Fibroblast of the conjunctiva (primary cell): ENCODE results near the gene RBM33.
"Not testable (repeated sequence)": the region's sequence is repeated elsewhere in the genome, so short reads cannot be mapped to it uniquely, and the experiment has no call there.

ENCODE experiments used
- DNase-seq: peaks from one replicate; pipeline ENCODE4 v3.0.0-alpha.2; 2010; ENCODE audit warnings: low read depth

The RBM33 gene, protein sequence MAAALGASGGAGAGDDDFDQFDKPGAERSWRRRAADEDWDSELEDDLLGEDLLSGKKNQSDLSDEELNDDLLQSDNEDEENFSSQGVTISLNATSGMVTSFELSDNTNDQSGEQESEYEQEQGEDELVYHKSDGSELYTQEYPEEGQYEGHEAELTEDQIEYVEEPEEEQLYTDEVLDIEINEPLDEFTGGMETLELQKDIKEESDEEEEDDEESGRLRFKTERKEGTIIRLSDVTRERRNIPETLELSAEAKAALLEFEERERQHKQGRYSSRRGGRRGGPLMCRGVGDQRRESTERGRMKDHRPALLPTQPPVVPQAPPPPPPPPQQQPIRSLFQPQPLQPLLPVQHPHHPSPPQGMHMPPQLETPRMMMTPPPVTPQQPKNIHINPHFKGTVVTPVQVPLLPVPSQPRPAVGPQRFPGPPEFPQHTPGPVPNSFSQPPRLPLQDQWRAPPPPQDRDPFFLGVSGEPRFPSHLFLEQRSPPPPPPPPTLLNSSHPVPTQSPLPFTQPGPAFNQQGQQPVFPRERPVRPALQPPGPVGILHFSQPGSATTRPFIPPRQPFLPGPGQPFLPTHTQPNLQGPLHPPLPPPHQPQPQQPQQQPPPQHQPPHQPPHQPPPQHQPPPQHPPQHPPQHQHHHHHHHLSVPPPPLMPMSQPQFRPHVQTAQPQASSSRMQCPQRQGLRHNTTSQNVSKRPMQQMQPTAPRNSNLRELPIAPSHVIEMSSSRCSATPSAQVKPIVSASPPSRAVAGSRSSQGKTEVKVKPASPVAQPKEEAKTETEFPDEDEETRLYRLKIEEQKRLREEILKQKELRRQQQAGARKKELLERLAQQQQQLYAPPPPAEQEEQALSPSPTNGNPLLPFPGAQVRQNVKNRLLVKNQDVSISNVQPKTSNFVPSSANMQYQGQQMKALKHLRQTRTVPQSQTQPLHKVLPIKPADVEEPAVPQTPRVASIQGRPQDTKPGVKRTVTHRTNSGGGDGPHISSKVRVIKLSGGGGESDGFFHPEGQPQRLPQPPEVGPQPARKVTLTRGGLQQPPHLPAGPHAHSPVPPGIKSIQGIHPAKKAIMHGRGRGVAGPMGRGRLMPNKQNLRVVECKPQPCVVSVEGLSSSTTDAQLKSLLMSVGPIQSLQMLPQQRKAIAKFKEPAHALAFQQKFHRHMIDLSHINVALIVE

DNA sequence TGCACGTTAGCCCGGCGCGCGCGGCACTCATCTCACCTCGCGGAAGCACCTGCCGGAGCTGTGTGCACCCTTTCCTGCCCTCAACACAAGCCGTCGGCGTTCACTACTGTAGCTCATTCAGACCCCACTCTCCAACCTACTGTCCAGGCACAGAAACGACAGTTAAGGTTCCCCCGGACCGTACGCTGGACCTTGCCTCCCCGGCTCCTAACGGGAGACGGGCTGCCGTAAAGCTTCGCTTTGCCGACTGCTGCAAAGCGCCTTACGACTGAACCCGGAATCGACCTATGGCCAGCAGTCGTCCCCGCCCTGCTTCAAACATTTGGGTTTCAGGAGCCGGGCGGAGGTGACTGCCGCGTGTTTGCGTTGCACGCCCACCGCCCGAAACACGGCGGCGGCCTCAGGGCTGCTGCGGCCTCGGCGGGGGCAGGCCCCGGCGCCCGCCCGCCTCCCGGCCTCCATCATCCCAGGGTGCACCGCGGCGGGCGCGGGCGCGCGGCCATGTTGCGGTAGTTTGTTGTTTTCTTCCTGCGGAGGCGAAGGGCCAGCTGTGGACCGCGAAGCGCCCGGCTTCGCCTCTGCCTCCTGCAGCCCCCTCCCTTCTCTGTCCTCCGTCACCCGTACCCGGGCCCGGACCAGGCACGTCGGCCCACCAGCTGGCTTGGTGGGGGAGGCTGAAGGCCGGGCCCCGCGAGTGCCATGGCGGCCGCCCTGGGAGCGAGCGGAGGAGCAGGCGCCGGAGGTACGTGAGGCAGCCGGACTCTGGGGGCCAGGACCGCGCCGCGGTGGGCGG lies at the start of gene RBM33:
Gene RBM33, plus strand, starts transcription at position 484 of the 793 bp plus-strand sequence. Its CDS starts 216 bp downstream, at position 700.
- peak; percentile 68 for DNase-seq

DNA sequence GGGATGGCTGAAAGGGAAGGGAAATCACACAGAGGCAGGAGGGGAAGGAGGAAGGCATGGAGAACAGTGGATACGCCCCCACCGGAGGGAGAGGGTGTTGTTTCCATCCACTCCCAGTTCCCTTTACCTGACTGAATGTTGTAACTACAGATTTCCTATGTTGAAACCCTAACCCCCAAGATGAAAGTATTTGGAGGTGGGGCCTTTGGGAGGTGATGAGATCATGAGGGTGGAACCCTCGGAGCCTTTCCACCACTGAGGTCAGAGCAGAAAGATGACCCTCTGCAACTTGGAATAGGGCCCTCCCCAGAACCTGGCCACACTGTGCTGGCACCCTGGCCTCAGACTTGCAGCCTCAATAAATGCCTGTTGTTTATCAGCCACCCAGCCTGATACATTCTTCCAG lies 49.5 kb upstream of the RBM33 start:
- DNase-seq = no peak

DNA sequence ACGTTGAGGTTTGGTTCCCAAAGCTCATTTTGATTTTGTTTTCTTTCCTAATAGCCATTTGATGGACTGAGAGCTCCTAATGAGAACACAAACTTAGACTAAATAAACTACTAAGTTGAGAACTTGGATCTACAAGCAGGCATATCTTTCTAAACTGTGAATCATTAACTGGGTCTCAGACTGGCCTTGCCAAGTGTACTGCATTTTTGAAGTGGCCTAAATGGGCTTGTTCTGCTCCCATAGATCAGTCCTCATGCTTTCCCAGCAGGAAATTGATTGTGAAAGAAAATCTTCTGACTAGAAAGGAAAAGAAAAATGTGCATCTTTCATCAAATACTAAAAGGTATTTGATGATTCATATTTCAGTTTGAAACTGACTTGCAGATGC lies 46.7 kb upstream of the RBM33 start:
- DNase-seq = no peak

DNA sequence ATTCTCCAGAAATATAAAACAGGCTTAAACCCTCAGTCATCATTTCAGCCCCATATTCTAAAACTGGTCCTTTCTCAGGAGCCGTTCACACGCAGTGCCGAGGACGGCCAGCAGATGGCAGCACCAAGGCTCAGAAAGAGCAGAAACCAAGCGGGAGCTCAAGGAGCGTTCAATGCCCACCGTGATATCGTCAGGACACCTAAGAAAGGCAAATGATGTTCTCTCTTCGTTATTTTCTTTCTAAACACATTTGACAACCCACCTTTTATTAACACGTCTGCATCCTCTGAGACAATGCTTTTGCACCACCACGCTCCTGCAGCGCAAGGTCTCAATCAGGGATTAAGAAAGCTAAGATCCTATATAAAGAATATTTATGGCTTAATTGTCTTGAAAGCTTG lies 45.7 kb upstream of the RBM33 start:
- peak; percentile 35 for DNase-seq

DNA sequence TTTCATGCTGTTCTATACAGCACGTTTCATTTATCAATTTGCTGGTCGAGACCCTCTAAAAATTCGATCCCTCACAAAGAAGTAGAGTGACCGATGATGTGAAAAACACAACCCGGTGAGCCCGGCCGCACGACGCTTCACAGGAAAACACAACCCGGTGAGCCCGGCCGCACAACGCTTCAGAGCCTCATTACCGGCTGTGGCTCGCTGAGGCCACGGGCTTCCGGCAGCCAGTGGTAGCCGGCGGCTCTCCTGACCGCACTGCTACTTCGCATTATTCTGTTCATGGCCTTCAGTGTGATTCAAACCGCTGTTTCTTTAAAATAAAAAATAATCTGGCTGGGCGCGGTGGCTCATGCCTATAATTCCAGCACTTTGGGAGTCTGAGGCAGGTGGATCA lies 42.3 kb upstream of the RBM33 start:
- DNase-seq = no peak

DNA sequence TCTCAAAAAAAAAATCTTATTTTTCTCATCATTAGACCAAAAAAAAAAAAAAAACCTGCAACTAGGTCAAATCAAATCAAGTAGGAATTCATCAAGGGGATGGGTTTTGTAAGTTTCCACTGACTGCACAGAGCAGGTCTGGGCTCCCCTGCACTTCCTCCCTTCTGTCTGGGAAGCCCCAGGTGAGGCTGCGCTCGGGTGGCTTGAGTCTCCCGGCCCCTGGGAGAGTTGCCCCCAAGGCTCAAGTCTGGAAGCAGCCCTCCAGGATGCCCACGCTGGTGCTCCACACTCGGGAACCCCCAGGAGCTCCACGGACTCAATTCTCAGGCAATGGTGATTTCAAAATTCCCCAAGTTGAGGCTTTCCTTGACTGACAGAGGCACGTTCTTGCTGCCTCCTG lies 41.7 kb upstream of the RBM33 start:
- DNase-seq = no peak

DNA sequence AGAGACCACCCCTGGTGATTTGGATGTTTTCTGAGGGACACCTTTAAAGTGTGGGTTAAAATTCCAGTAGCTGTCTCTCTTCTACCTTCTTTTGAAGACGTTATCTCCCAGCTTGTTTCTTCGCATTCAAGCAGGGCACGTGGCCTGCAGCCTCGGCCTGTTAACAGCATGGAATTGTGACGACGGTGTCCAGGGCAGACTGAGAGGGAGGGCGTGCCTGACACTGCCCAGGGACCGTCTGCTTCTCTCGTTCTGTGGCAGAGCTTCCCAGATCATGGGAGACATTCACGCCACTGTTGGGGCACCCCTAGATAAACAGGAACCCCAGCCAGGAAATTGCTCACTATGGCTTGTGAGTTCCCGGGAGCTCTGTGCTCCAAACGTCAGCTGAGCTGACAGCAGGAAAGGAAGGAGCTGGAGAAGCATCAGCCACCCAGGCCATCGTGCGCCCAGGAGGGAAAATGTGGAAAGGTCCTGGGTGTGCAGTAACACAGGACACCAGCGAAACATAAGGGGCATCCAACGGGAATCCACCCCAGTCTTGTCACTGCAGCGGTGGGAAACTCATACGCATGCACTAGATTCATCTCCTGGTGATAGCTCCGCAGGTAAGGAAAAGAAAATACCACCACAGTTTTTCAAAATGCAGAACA lies 41.1 kb upstream of the RBM33 start:
- no peak for DNase-seq

DNA sequence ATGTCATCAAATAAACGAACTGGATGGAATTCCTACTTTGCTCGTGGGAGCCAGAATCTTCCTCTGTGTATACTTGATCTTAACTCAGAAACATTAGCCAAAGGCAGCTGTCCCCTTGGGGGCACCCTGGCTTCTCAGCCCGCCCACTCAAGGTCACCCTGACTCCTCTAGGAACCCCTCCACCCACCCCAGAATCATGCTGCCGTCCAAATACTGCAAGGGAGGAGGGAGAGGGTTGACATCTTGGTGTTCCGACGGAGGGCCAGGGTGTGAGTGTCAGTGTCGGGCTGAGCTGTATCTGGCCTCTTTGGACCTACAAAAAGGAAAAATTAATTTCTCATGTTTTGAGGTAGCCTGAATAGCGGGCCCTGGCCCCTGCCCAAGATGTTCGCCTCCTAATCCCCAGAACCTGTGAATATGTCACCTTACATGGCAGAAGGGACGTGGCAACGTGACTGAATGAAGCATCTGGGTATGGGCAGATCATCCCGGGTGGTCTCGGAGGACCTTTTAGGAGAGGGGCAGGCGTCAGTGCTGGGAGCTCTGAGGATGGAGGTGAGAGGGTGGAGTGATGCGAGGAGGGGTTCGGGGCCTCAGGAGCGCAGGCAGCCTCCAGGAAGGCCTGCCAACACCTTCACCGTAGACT lies 40.5 kb upstream of the RBM33 start:
- DNase-seq = no peak

DNA sequence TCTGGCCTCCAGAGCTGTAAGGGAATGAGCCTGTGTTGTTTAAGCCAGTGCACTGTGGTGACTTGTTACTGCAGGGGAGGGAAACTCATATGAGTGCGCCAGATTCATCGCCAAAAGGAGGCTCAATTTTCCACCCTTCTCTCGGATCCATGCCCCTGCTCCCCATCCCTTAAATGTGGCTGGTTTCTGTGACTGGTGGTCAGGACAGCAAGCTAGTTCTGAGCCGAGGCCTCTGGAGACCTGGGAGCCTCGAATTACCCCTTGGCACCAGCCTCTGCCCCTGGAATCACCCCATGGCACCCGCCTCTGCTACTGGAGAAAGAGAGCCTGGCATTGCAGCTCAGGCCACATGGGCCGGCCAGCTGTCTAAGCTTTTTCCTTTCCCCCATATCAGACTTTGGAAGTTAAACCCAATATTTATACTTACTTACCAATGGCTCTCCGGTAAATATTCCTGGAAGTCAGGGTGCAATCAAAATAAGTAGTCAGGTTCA lies 39.9 kb upstream of the RBM33 start:
- DNase-seq = no peak

DNA sequence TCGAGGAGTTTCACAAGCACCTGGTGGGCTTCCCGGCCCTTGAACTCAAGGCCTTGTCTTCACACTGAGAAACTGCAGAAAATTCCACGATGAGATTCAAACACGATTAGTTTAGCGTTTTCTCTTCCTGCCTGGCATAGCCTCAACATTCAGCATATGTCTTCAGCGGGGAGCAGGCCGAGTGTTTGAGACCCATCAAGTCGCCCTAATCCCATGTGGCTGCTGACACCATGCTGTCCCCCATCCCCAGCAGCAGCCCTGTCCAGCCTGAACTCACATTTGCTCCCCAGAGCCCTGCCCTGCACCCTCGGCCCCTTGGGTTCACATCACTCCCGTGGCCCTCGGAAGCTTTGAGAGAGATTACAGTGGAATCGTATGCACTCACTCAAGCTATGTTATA lies 35.3 kb upstream of the RBM33 start:
- no peak for DNase-seq

DNA sequence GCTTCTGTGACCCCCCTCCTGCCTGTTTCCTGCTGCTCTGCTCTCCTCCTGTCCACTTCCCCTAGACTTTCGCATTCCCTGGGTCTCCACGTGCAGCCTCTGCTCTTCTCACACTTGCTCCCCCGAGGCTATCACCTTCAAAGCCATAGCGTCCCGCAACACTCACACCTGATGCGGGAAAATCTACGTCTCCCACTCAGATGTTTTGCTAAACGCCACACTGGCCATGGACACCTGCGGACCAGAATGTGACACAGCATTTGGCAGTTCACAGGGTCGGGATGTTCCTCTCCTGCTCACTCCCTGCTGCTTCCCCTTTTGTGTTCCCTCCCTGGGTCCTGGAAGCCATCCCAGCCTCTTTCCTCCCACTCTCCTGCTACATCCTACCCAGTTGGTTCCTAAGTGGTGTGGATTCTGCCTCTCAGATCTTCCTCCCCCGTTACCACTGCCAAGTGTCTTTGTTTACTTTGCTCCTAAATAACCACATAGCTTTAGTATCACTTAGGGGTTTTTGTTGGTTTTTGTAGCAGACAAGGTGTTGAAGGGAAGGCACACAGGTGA lies 33.7 kb upstream of the RBM33 start:
- DNase-seq = no peak

DNA sequence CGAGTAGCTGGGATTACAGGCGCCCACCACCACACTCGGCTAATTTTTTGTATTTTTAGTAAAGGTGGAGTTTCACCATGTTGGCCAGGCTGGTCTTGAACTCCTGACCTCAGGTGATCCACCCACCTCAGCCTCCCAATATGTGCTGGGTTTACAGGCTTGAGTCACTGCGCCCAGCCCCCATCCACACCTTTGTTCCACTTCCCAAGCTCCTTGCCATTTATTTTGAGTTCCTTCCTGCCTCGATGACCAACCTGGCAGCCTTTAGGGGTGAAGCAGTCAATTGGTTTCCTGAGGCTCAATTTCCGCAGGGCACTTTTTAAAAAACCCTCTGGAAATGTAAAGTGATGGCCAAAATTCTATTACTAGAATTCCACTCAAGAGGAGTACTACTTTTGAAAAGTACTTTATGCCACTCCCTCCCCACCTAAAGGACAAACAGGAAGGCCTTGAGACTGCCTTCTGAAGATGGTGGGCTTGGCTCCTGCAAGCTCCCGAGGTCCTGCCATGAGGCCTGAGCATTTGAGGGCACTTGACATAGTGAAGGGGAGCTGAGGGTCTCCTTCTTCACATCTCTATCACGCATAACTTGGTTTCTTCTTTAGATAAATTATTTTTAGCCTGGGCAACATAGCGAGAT lies 32.5 kb upstream of the RBM33 start:
- DNase-seq = no peak

DNA sequence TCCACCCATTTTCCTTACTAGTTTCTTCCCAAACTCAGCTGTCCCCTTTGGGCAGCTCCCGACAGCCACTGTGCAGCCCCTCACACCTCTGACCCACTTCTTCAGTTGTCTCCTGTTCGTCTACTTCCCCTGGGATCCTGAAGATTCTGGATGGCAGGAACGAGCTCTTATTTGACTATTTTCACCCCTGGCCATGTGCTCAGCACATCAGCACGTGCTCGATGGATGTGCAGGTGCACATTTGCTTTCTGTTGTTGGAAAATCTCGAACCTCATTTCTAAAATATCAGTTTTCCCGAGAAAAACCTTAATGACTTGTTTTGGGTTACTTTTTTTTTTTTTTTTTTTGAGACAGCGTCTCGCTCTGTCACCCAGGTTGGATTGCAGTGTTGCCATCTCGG lies 31.8 kb upstream of the RBM33 start:
- no peak for DNase-seq

DNA sequence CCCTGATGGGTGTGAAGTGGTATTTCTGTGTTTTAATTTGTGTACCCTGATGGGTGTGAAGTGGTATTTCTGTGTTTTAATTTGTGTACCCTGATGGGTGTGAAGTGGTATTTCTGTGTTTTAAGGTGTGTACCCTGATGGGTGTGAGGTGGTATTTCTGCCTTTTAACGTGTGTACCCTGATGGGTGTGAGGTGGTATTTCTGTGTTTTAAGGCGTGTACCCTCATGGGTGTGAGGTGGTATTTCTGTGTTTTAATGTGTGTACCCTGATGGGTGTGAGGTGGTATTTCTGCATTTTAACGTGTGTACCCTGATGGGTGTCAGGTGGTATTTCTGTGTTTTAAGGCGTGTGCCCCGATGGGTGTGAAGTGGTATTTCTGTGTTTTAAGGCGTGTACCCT lies 29.4 kb upstream of the RBM33 start:
- not testable (repeated sequence) for DNase-seq

DNA sequence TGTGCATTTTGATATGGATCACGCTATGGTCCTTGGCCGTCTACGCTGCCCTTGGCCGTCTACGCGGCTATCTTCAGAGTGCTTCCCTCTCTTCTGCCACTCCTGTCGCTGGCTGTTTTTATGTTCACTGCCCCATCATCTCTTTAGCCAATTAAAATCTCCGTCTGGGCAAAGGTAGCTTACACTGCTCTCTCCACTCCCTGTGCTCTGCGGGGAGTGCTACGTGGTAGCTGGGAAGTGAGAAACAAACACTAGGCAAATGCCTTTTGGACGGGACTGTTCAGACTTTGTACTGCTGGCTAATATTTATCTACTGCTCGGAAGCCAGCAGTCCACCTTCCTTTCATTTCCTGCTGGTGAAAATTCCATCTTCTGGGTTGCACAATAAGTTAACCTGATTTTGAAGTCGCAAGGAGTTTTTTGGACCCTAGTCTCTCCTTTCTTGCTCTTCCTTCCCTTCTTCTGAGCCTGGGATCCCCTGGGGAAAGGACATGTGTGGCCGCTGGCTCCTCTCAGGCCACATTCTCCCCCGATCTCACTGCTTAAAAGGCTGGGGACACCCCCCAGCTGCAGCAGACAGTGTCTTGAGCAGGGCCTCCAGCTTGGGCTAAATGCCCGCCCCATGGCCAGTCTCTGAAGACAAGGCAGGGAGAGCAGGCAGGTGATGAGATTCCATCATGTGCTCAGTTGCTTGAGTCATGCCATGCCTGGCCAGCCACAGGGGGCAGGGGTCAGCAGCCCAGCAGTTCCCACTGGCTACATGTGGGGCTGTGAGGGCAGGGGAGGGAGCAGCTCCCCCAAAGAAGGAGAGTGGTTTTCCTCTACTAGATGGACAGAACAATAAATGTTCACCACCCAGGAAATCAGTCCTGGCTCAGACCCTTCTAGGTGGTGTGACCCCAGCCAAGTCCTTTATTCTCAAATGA lies 25.5 kb upstream of the RBM33 start:
- DNase-seq = no peak

DNA sequence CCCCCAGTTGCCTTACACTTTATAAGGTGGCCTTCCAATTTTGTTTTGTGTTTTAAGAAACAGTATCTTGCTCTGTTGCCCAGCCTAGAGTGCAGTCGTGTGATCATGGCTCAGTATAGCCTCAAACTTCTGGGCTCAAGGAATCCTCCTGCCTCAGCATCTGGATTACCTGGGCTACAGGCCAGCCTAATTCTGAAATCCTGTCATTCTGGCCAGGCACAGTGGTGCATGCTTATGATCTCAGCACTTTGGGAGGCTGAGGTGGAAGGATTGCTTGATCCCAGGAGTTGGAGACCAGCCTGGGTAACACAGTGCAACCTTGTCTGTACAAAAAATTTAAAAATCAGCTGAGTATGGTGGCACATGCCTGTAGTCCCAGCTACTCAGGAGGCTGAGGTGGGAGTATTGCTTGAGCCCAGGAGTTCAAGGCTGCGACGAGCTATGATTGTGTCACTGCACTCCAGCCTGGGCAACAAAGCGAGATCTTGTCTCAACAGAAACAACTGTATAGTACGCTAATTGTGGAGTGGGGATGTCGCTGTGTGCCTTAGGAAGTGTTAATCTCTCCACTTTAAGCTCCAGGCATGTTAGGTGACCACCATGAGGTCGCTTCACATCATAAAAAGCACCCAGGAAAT lies 24.7 kb upstream of the RBM33 start:
- DNase-seq = no peak

DNA sequence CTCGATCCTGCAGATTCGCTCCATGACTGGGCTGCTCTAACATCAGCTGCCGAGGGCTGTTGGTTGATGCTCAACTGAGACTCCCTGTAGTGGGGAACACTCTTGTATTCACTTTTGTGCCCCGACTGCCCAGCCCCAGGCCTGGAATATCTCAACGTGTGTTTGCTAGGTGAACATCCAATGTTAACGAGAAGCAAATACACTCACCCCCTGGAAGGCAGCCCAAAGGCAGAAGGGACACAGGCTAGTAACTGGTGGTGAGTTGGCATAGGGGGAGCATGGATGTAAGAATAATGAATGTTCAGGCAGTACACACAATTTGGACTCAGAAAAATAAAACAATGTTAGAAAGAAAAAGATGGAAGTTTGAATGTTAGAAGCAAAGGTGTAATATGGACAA lies 24.0 kb upstream of the RBM33 start:
- no peak for DNase-seq

DNA sequence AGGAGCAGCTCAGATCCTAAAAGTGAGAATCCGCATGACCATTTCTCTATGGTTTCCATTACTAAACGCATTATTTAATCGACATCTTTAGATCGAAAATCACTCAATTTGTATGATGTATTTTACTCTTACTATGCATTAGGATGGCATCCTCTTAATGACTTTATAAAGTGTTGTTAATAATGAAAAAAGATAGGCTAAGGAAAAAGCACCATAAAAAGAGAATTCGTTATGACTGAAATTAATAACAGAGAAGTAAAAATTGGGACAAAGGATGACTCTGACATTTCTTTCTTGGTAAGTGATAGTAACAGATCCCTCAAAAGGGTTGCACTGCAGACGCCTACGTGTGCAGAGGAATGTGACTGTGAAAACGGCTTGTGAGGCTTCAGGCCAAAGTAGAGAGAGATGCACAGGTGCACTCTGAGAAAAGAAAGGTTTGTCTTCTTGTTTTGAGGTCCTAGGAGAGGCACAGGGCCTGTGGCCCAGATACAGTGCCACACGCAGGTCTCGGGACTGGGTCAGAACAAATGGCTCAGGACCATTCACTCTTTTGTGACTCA lies 23.0 kb upstream of the RBM33 start:
- DNase-seq = no peak
